Astrocyte (in vitro differentiated cells and primary cell): ENCODE data around the gene CD79A. TPM values are rescaled to one million over a fixed set of nuclear protein-coding genes. Genes with fewer than 3 reads are reported as not detected.

ENCODE experiments used
- microRNA-seq: library from miRNA; unstranded; fragments of <30 nt; microRNA quantifications from one replicate; pipeline ENCODE4 v1.2.0, GENCODE V29; 2020
- total RNA-seq: library from RNA; stranded (reverse); gene quantifications from 2 replicates; pipeline ENCODE4 v1.2.1, GENCODE V29; 2021

Gene CD79A
- total RNA-seq, 1 donor from 2014 or later: 0.30 TPM

Small RNAs within 50 kb of the gene (microRNA-seq; reads per million reads assigned to microRNA genes)
- 3.8 reads per million, percentile 14 among the genes with 10 or more reads in this experiment for gene MIR6797

Other genes with a start within 250 kb of the CD79A start
- not detected in 2 replicates for gene CEACAM7, start 189.0 kb upstream of the CD79A start, total RNA-seq
- not detected in 2 replicates for gene CEACAM5, start 168.7 kb upstream of the CD79A start, total RNA-seq
- gene CEACAM6, start 121.7 kb upstream of the CD79A start, total RNA-seq: not detected in 2 replicates
- not detected in 2 replicates for gene CEACAM3, start 80.7 kb upstream of the CD79A start, total RNA-seq
- gene LYPD4, start 32.6 kb upstream of the CD79A start, total RNA-seq: not detected in 2 replicates
- gene DMRTC2, start 32.2 kb upstream of the CD79A start, total RNA-seq: not detected in 2 replicates
- gene RPS19, start 17.0 kb upstream of the CD79A start, total RNA-seq: 2,868 and 3,078 TPM in 2 replicates
- gene ARHGEF1, start 5.9 kb downstream of the CD79A start, total RNA-seq: 69.8 and 73.1 TPM in 2 replicates
- 0.36 and 0.41 TPM in 2 replicates for gene ERFL, start 51.2 kb downstream of the CD79A start, total RNA-seq
- gene RABAC1, start 82.0 kb downstream of the CD79A start, total RNA-seq: 257 and 278 TPM in 2 replicates
- gene ATP1A3, start 117.0 kb downstream of the CD79A start, total RNA-seq: 3.4 and 3.9 TPM in 2 replicates
- gene GRIK5, start 192.9 kb downstream of the CD79A start, total RNA-seq: 9.2 and 12.1 TPM in 2 replicates
- 20.0 and 20.2 TPM in 2 replicates for gene ZNF574, start 198.9 kb downstream of the CD79A start, total RNA-seq